Measurements from ENCODE around the gene RBMX. TPM values are rescaled to one million over a fixed set of nuclear protein-coding genes. Genes with fewer than 3 reads are reported as not detected.
"Not testable (repeated sequence)": the region's sequence is repeated elsewhere in the genome, so short reads cannot be mapped to it uniquely, and the experiment has no call there.

RBMX gene
- total and polyA plus RNA-seq, 2 of the 4 experiments (the other 2 are of a cell fraction), result 151 to 337 TPM

DNA sequence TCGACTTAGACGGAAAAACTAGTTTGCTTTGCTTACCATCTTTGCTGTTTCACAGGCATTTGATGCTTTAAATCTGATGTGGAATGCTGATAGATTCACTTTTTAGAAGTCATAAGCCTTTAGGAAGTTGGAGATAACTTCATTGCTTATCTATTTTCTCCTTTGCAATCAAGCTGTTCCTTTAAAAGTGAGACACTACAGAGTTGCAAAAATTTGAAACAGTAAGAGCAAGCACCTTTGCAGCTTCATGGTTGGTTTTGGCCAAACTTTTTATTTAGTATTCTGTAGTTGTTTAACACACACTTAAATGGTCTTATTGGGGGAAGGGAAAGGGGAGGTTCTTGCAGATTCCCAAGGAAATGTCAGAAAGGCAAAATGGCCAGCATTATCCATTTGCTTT, 7.3 kb downstream of the RBMX start:
- POLR2A ChIA-PET (ENCODE audit: unreplicated experiment); H3K27me3 ChIP-seq (ENCODE audit: control insufficient read depth, insufficient read depth, low read length); DNase-seq; H2BK5ac ChIP-seq (ENCODE audit: low read depth, low read length, poor library complexity, severe bottlenecking); H3K4me2 ChIP-seq (ENCODE audit: low read depth, low read length); H4K8ac ChIP-seq (ENCODE audit: low read depth in 2 of 2, low read length in 2 of 2); H3K9me3 ChIP-seq (ENCODE audit: control insufficient read depth, insufficient read depth, low read length); H3K4me3 ChIP-seq (ENCODE audit: insufficient read depth, low read depth, low read length); dilution Hi-C loops (cut with HindIII; ENCODE audit: low sequenced_read_pairs, unreplicated experiment); H2AK9ac ChIP-seq (replicated peaks; ENCODE audit: low read depth, low read length, poor library complexity); H2BK15ac ChIP-seq (ENCODE audit: low read depth, low read length); H3K9me1 ChIP-seq (ENCODE audit: insufficient read depth, low read length); H3K23ac ChIP-seq (ENCODE audit: low read depth, low read length); H2AK5ac ChIP-seq (ENCODE audit: low read depth, low read length); H3K79me1 ChIP-seq (ENCODE audit: low read depth in 1 of 2, low read length in 2 of 2); H2AFZ ChIP-seq (replicated peaks; ENCODE audit: low read length, poor library complexity); BruUV-seq (replicated peaks); H3K27ac ChIP-seq (ENCODE audit: insufficient read depth, low read length); H2BK120ac ChIP-seq (ENCODE audit: low read depth, low read length); H3K56ac ChIP-seq (ENCODE audit: extremely low read depth, insufficient read depth, low read length); H3K18ac ChIP-seq (ENCODE audit: low read depth, low read length); H3K14ac ChIP-seq (replicated peaks; ENCODE audit: low read depth, low read length); H4K91ac ChIP-seq (ENCODE audit: insufficient read depth, low read depth, low read length); H3K4ac ChIP-seq (ENCODE audit: low read depth, low read length); CTCF ChIA-PET; intact Hi-C loops (cut with micrococcal nuclease); H3K4me1 ChIP-seq (ENCODE audit: control insufficient read depth, insufficient read depth, low read length); in situ Hi-C loops (cut with MboI; ENCODE audit: low sequenced_read_pairs); ATAC-seq (ENCODE audit: low read depth); H2BK20ac ChIP-seq (ENCODE audit: low read depth, low read length); H3K9ac ChIP-seq (ENCODE audit: low read depth, low read length); H4K5ac ChIP-seq (ENCODE audit: low read depth, low read length): not testable (repeated sequence)
- no CpG with 5 or more reads among the region's 2 CpGs for WGBS, 2 experiments (ENCODE audit: extremely low coverage in 2 of 2, insufficient read length in 1 of 2)
- Histone ChIP-seq H3K36me3 (ENCODE audit: control insufficient read depth, insufficient read depth, low read length) (peaks cover 40% of the 10 kb centered on the region), H4K20me1 (ENCODE audit: insufficient read depth, low read length) (peaks cover 18% of the 10 kb centered on the region)
